Measurements from ENCODE around the gene SRP68. TPM values are rescaled to one million over a fixed set of nuclear protein-coding genes. Genes with fewer than 3 reads are reported as not detected.

SRP68 gene
- polyA plus RNA-seq, 1 of the 3 experiments (the other 2 are of a cell fraction): 76.8 TPM

DNA sequence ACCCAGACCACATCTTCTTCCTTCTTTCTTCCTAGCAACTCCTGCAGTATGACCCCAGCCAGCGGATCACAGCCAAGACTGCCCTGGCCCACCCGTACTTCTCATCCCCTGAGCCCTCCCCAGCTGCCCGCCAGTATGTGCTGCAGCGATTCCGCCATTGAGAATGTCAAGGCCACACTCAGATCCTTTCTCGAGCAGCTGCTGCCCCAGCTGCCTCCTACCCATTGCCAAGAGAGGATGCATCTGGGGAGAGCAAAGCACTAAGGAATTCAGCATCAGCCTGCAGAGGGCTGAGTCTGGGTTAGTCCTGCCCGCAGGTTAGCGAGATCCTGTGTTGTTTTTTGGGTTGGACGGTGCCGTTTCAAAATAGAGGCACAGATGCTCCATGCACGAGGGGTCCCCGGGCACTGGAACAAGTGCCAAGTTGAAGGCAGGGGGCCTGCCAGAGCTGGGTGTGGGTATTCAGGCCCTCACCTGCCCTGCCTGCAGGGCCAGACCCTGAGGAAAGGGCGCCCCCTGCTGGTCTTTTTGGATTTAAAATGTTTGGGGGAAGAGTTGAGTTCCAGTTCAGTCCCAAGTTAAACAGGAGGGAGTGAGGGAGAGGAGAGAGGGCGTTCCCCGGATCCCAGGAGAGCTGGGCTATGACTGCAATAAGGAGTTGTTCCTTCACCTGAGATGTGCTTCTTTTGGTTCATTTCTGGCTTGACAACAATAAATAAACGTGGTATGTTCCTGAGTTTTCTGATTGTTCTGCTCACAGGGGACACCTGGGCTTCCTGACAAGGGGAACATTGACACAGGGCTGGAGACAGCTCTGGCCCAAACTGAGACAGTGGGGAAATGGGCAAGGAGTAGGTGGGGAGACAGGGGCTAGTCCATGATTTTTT lies 66.8 kb downstream of the SRP68 start:
- H3K9ac ChIP-seq: peak overlapping the region; percentile 3; the same call in 1 of the 2 replicates
- no peaks in the 10 kb centered on the region for H3K36me3 ChIP-seq (replicated peaks in 1 of 2; ENCODE audit: control insufficient read depth in 1 of 2, insufficient read depth in 2 of 2, low read length in 1 of 2)
- no peaks in the 10 kb centered on the region for H3K27me3 ChIP-seq (ENCODE audit: insufficient read depth)
- no peaks in the 10 kb centered on the region for H3K9me2 ChIP-seq
- no peaks in the 10 kb centered on the region for H4K20me1 ChIP-seq (ENCODE audit: insufficient read depth)
- H3K4me1 ChIP-seq (ENCODE audit: control insufficient read depth in 1 of 2, insufficient read depth in 2 of 2, low read depth in 1 of 2, low read length in 1 of 2): peaks cover 0 to 10% of the 10 kb centered on the region in 2 experiments; a peak in 2 of 4 replicates
- 0 out of 2 replicates have a peak, but pooled peaks have one; percentile 12 for TF ChIP-seq RCOR1 (IDR thresholded peaks at IDR 0.05; ENCODE audit: low read length)
- TF ChIP-seq, protein P1, sequence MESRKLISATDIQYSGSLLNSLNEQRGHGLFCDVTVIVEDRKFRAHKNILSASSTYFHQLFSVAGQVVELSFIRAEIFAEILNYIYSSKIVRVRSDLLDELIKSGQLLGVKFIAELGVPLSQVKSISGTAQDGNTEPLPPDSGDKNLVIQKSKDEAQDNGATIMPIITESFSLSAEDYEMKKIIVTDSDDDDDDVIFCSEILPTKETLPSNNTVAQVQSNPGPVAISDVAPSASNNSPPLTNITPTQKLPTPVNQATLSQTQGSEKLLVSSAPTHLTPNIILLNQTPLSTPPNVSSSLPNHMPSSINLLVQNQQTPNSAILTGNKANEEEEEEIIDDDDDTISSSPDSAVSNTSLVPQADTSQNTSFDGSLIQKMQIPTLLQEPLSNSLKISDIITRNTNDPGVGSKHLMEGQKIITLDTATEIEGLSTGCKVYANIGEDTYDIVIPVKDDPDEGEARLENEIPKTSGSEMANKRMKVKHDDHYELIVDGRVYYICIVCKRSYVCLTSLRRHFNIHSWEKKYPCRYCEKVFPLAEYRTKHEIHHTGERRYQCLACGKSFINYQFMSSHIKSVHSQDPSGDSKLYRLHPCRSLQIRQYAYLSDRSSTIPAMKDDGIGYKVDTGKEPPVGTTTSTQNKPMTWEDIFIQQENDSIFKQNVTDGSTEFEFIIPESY (IDR thresholded peaks at IDR 0.05; ENCODE audit: borderline replicate concordance, low read depth): no peak
- TF ChIP-seq, protein P2, sequence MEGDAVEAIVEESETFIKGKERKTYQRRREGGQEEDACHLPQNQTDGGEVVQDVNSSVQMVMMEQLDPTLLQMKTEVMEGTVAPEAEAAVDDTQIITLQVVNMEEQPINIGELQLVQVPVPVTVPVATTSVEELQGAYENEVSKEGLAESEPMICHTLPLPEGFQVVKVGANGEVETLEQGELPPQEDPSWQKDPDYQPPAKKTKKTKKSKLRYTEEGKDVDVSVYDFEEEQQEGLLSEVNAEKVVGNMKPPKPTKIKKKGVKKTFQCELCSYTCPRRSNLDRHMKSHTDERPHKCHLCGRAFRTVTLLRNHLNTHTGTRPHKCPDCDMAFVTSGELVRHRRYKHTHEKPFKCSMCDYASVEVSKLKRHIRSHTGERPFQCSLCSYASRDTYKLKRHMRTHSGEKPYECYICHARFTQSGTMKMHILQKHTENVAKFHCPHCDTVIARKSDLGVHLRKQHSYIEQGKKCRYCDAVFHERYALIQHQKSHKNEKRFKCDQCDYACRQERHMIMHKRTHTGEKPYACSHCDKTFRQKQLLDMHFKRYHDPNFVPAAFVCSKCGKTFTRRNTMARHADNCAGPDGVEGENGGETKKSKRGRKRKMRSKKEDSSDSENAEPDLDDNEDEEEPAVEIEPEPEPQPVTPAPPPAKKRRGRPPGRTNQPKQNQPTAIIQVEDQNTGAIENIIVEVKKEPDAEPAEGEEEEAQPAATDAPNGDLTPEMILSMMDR (IDR thresholded peaks at IDR 0.05): peak; percentile 94
- TF ChIP-seq RAD21 (IDR thresholded peaks at IDR 0.05; ENCODE audit: low read length): peak; percentile 83
- no peak for TF ChIP-seq NFIC (IDR thresholded peaks at IDR 0.05; ENCODE audit: borderline replicate concordance)
- TF ChIP-seq SMC3 (IDR thresholded peaks at IDR 0.05; ENCODE audit: low read depth, low read length): peak; percentile 84
- H3K4me3 ChIP-seq (ENCODE audit: low read depth in 2 of 2, low read length in 1 of 2): no peak overlapping the region; a peak in 1 of 4 replicates
- H3K27ac ChIP-seq (ENCODE audit: low read depth in 2 of 2, low read length in 1 of 2): peak overlapping the region in 1 of 2 experiments; percentile 38; a peak in 1 of 4 replicates
- ChIA-PET CTCF (interaction anchor here (0.6 to 10.2 kb wide), 57 partner anchors 8 to 290 kb away, joined by 3 to 231 read pairs (median 4); partner anchors contain the start of genes MRPL38, SRP68, TRIM65 and UNC13D), POLR2A (no interaction called here)
- peaks cover 22% of the 10 kb centered on the region for H3F3A ChIP-seq (replicated peaks; ENCODE audit: insufficient read depth)
- H2AFZ ChIP-seq (ENCODE audit: low read depth): no peak overlapping the region
- peak; percentile 92 for DNase-seq
- H3K4me2 ChIP-seq: peak overlapping the region; percentile 43
- 67% methylated on average over 16 of the region's 16 CpGs for WGBS (ENCODE audit: low lambda C conversion rate)
- no peaks in the 10 kb centered on the region for H3K79me2 ChIP-seq (ENCODE audit: insufficient read depth)
- no peaks in the 10 kb centered on the region for H3K9me3 ChIP-seq

DNA sequence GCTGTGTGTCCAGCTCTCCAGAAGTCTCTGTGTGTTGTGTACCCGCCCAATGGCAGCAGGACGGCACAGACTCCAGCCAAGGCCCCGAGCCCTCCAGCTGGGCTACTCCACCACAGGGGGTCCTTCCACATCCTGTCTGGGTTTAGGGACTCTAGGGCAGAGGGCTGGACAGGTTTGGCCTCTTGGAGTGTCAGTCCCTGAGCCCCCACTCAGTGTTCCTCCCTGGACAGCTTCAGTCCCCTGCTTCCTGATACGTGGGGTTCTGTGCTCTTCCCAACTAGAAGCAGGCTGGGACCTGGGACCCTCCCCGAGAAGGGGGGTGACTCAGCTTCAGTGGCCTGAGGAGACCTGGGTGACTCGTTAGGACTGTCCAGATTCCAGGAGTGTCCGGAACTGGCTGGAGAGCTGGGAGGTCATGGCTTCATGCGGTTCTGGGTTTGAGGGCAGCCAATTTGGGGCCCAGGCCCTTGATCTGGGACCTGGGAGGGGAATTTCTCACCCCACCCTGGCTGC lies 67.5 kb downstream of the SRP68 start:
- Histone ChIP-seq H3K9ac (peak overlapping the region; percentile 3; the same call in 1 of the 2 replicates), H3K27ac (ENCODE audit: low read depth in 2 of 2, low read length in 1 of 2) (peak overlapping the region in 1 of 2 experiments; percentile 38; a peak in 2 of 4 replicates), H4K20me1 (ENCODE audit: insufficient read depth) (no peaks in the 10 kb centered on the region), H3K9me2 (no peaks in the 10 kb centered on the region), H3K9me3 (no peaks in the 10 kb centered on the region), H3F3A (replicated peaks; ENCODE audit: insufficient read depth) (peaks cover 22% of the 10 kb centered on the region), H3K36me3 (replicated peaks in 1 of 2; ENCODE audit: control insufficient read depth in 1 of 2, insufficient read depth in 2 of 2, low read length in 1 of 2) (no peaks in the 10 kb centered on the region), H3K79me2 (ENCODE audit: insufficient read depth) (no peaks in the 10 kb centered on the region), H3K27me3 (ENCODE audit: insufficient read depth) (no peaks in the 10 kb centered on the region), H3K4me2 (peak overlapping the region; percentile 43), H3K4me1 (ENCODE audit: control insufficient read depth in 1 of 2, insufficient read depth in 2 of 2, low read depth in 1 of 2, low read length in 1 of 2) (peaks cover 0 to 10% of the 10 kb centered on the region in 2 experiments; a peak in 2 of 4 replicates), H2AFZ (ENCODE audit: low read depth) (no peak overlapping the region), H3K4me3 (ENCODE audit: low read depth in 2 of 2, low read length in 1 of 2) (no peak overlapping the region)
- ChIA-PET POLR2A (no interaction called here), CTCF (interaction anchor here (0.6 to 10.2 kb wide), 51 partner anchors 9 to 291 kb away, joined by 3 to 231 read pairs (median 5); partner anchors contain the start of genes MRPL38, SRP68, TRIM65 and WBP2)
- peak; percentile 45 for DNase-seq
- 43% methylated on average over 5 of the region's 8 CpGs for WGBS (ENCODE audit: low lambda C conversion rate)
- peak; percentile 82 for TF ChIP-seq FOSL2 (IDR thresholded peaks at IDR 0.05; ENCODE audit: borderline replicate concordance, low read depth)
- TF ChIP-seq, protein P3, sequence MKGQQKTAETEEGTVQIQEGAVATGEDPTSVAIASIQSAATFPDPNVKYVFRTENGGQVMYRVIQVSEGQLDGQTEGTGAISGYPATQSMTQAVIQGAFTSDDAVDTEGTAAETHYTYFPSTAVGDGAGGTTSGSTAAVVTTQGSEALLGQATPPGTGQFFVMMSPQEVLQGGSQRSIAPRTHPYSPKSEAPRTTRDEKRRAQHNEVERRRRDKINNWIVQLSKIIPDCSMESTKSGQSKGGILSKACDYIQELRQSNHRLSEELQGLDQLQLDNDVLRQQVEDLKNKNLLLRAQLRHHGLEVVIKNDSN (IDR thresholded peaks at IDR 0.05; ENCODE audit: borderline replicate concordance, low read depth): no peak
- TF ChIP-seq MEF2A (IDR thresholded peaks at IDR 0.05; ENCODE audit: borderline replicate concordance, low read depth): no peak
- no peak; the same call in 1 of the 2 replicates for TF ChIP-seq JUND (IDR thresholded peaks at IDR 0.05)
- no peak for TF ChIP-seq FOXJ3 (CRISPR knock-in tag; IDR thresholded peaks at IDR 0.05)
- TF ChIP-seq, protein P4, sequence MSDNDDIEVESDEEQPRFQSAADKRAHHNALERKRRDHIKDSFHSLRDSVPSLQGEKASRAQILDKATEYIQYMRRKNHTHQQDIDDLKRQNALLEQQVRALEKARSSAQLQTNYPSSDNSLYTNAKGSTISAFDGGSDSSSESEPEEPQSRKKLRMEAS (IDR thresholded peaks at IDR 0.05; ENCODE audit: low read depth): no peak
- TF ChIP-seq ELF1 (IDR thresholded peaks at IDR 0.05): no peak
- no peak for TF ChIP-seq MXI1 (IDR thresholded peaks at IDR 0.05; ENCODE audit: low read depth, low read length)
- TF ChIP-seq, protein P5, sequence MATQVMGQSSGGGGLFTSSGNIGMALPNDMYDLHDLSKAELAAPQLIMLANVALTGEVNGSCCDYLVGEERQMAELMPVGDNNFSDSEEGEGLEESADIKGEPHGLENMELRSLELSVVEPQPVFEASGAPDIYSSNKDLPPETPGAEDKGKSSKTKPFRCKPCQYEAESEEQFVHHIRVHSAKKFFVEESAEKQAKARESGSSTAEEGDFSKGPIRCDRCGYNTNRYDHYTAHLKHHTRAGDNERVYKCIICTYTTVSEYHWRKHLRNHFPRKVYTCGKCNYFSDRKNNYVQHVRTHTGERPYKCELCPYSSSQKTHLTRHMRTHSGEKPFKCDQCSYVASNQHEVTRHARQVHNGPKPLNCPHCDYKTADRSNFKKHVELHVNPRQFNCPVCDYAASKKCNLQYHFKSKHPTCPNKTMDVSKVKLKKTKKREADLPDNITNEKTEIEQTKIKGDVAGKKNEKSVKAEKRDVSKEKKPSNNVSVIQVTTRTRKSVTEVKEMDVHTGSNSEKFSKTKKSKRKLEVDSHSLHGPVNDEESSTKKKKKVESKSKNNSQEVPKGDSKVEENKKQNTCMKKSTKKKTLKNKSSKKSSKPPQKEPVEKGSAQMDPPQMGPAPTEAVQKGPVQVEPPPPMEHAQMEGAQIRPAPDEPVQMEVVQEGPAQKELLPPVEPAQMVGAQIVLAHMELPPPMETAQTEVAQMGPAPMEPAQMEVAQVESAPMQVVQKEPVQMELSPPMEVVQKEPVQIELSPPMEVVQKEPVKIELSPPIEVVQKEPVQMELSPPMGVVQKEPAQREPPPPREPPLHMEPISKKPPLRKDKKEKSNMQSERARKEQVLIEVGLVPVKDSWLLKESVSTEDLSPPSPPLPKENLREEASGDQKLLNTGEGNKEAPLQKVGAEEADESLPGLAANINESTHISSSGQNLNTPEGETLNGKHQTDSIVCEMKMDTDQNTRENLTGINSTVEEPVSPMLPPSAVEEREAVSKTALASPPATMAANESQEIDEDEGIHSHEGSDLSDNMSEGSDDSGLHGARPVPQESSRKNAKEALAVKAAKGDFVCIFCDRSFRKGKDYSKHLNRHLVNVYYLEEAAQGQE (IDR thresholded peaks at IDR 0.05; ENCODE audit: low read depth, low read length): 0 out of 2 replicates have a peak, but pooled peaks have one; percentile 3
- TF ChIP-seq FOXM1 (IDR thresholded peaks at IDR 0.05; ENCODE audit: low read depth): no peak
